K562 (cell line): Measurements from ENCODE around the gene STX2.

Experiments
- ELF1 ChIP-seq: fragments of 200-800 bp; sonication (Bioruptor generic); IDR thresholded peaks from 2 replicates; pipeline ENCODE4 v1.6.1; 2016; ENCODE audit warnings: missing genetic modification characterization, missing compliant biosample characterization
- MXI1 ChIP-seq: IDR thresholded peaks from 2 replicates; pipeline ENCODE4 v1.6.1; 2011; ENCODE audit warnings: low read depth, mild to moderate bottlenecking, improper control_type of control experiment, low read length
- SPI1 ChIP-seq: IDR thresholded peaks from 2 replicates; pipeline ENCODE4 v1.6.1; 2011; ENCODE audit warnings: low read depth, low read length, control low read depth, borderline replicate concordance
- ZNF143 ChIP-seq: sonication (generic); formaldehyde crosslinking; IDR thresholded peaks from 2 replicates; pipeline ENCODE4 v1.9.0; 2022; ENCODE audit warnings: mild to moderate bottlenecking, missing genetic modification reagents

GRCh38 chr12:130862161-130862560 is 23.1 kb upstream of the STX2 start:
- TF ChIP-seq ZNF143 = no peak
- no peak for TF ChIP-seq MXI1
- no peak for TF ChIP-seq ELF1 (tag)
- TF ChIP-seq SPI1 = no peak
